HUES64 (cell line): ENCODE data around the gene TBX5.

Experiments used
- H3K27ac ChIP-seq: 2 replicates; pipeline ENCODE4 v1.7.0; 2013; ENCODE audit warnings: low read depth, low read length, inconsistent platforms
- H3K27me3 ChIP-seq: 2 replicates; pipeline ENCODE4 v1.6.1; 2013; ENCODE audit warnings: mild to moderate bottlenecking, low read length; ENCODE audit not compliant: insufficient read depth
- H3K36me3 ChIP-seq: 2 replicates; pipeline ENCODE4 v1.6.1; 2013; ENCODE audit warnings: mild to moderate bottlenecking, low read length; ENCODE audit not compliant: insufficient read depth
- H3K4me1 ChIP-seq: 2 replicates; pipeline ENCODE4 v1.6.1; 2013; ENCODE audit warnings: mild to moderate bottlenecking, low read length, moderate library complexity; ENCODE audit not compliant: insufficient read depth
- H3K4me3 ChIP-seq: 2 replicates; pipeline ENCODE4 v1.5.1; 2013; ENCODE audit warnings: mild to moderate bottlenecking, low read length, moderate library complexity
- H3K9ac ChIP-seq: 2 replicates; pipeline ENCODE4 v1.6.1; 2013; ENCODE audit warnings: mild to moderate bottlenecking, low read depth, low read length
- H3K9me3 ChIP-seq: 2 replicates; pipeline ENCODE4 v1.6.1; 2013; ENCODE audit warnings: low read depth, low read length; ENCODE audit not compliant: insufficient read depth
- WGBS: fragments of 150-250, 120-280 bp; methylation state at CpG from one replicate; pipeline ENCODE4 v1.1.7; 2013; ENCODE audit warnings: missing lambda C conversion rate; 5-methylcytosine and 5-hydroxymethylcytosine counted together

Gene TBX5

GRCh38 chr12:114340231-114340630, 65.7 kb downstream of the TBX5 start:
- H3K27me3 ChIP-seq: no peaks in the 10 kb centered on the region
- H3K4me3 ChIP-seq: no peak overlapping the region
- H3K36me3 ChIP-seq: no peaks in the 10 kb centered on the region
- H3K4me1 ChIP-seq: peaks cover 9% of the 10 kb centered on the region
- 96% methylated on average over 3 of the region's 3 CpGs for WGBS
- H3K9ac ChIP-seq: no peak overlapping the region
- H3K9me3 ChIP-seq: no peaks in the 10 kb centered on the region
- H3K27ac ChIP-seq: no peak overlapping the region

GRCh38 chr12:114339626-114340025, 66.3 kb downstream of the TBX5 start:
- no peaks in the 10 kb centered on the region for H3K9me3 ChIP-seq
- no peak overlapping the region for H3K27ac ChIP-seq
- H3K9ac ChIP-seq: no peak overlapping the region
- H3K36me3 ChIP-seq: no peaks in the 10 kb centered on the region
- no peak overlapping the region for H3K4me3 ChIP-seq
- peaks cover 13% of the 10 kb centered on the region for H3K4me1 ChIP-seq
- 93% methylated on average over 2 of the region's 2 CpGs for WGBS
- no peaks in the 10 kb centered on the region for H3K27me3 ChIP-seq

GRCh38 chr12:114335607-114336006, 70.3 kb downstream of the TBX5 start:
- Histone ChIP-seq H3K4me1 (peaks cover 13% of the 10 kb centered on the region), H3K9ac (peak overlapping the region; percentile 45)
- 31% methylated on average over 5 of the region's 5 CpGs for WGBS

GRCh38 chr12:114334395-114334794, 71.5 kb downstream of the TBX5 start:
- Histone ChIP-seq H3K27ac (no peak overlapping the region), H3K36me3 (no peaks in the 10 kb centered on the region), H3K4me3 (no peak overlapping the region), H3K9me3 (no peaks in the 10 kb centered on the region), H3K9ac (no peak overlapping the region), H3K4me1 (peaks cover 13% of the 10 kb centered on the region), H3K27me3 (no peaks in the 10 kb centered on the region)
- 88% methylated on average over 5 of the region's 5 CpGs for WGBS

More at GRCh38 chr12:114335607-114336006, 70.3 kb downstream of the TBX5 start:
- Histone ChIP-seq H3K9me3 (no peaks in the 10 kb centered on the region), H3K36me3 (no peaks in the 10 kb centered on the region), H3K4me3 (no peak overlapping the region), H3K27me3 (no peaks in the 10 kb centered on the region), H3K27ac (no peak overlapping the region)

- 92% methylated on average over 1 of the region's 2 CpGs for WGBS
Measured at GRCh38 chr12:114328292-114328691, 77.7 kb downstream of the TBX5 start.

GRCh38 chr12:114327765-114328164, 78.2 kb downstream of the TBX5 start:
- Histone ChIP-seq H3K4me1 (no peaks in the 10 kb centered on the region), H3K36me3 (no peaks in the 10 kb centered on the region), H3K9me3 (no peaks in the 10 kb centered on the region), H3K27ac (no peak overlapping the region), H3K4me3 (no peak overlapping the region), H3K27me3 (no peaks in the 10 kb centered on the region), H3K9ac (no peak overlapping the region)

More at GRCh38 chr12:114328292-114328691, 77.7 kb downstream of the TBX5 start:
- H3K36me3 ChIP-seq: no peaks in the 10 kb centered on the region
- no peak overlapping the region for H3K4me3 ChIP-seq
- H3K4me1 ChIP-seq: no peaks in the 10 kb centered on the region
- H3K9ac ChIP-seq: no peak overlapping the region
- H3K27ac ChIP-seq: no peak overlapping the region
- H3K9me3 ChIP-seq: no peaks in the 10 kb centered on the region
- H3K27me3 ChIP-seq: no peaks in the 10 kb centered on the region

GRCh38 chr12:114321524-114321923, 84.4 kb downstream of the TBX5 start:
- no peak overlapping the region for H3K4me3 ChIP-seq
- H3K36me3 ChIP-seq: no peaks in the 10 kb centered on the region
- H3K9me3 ChIP-seq: no peaks in the 10 kb centered on the region
- WGBS: 94% methylated on average over 1 of the region's 1 CpG
- no peaks in the 10 kb centered on the region for H3K27me3 ChIP-seq
- no peak overlapping the region for H3K27ac ChIP-seq
- H3K4me1 ChIP-seq: peaks cover 9% of the 10 kb centered on the region
- H3K9ac ChIP-seq: no peak overlapping the region

- no peak overlapping the region for H3K9ac ChIP-seq
- no peaks in the 10 kb centered on the region for H3K36me3 ChIP-seq
- H3K4me3 ChIP-seq: no peak overlapping the region
- H3K9me3 ChIP-seq: no peaks in the 10 kb centered on the region
- no peak overlapping the region for H3K27ac ChIP-seq
- no peaks in the 10 kb centered on the region for H3K27me3 ChIP-seq
- WGBS: 93% methylated on average over 8 of the region's 8 CpGs
- peaks cover 14% of the 10 kb centered on the region for H3K4me1 ChIP-seq
Measured at GRCh38 chr12:114320968-114321367, 85.0 kb downstream of the TBX5 start.

- no peak overlapping the region for H3K27ac ChIP-seq
- H3K4me1 ChIP-seq: peaks cover 14% of the 10 kb centered on the region
- H3K4me3 ChIP-seq: no peak overlapping the region
- H3K9me3 ChIP-seq: no peaks in the 10 kb centered on the region
- no peaks in the 10 kb centered on the region for H3K36me3 ChIP-seq
- WGBS: 94% methylated on average over 9 of the region's 9 CpGs
- no peaks in the 10 kb centered on the region for H3K27me3 ChIP-seq
- no peak overlapping the region for H3K9ac ChIP-seq
Measured at GRCh38 chr12:114320101-114320500, 85.8 kb downstream of the TBX5 start.

- WGBS: 86% methylated on average over 11 of the region's 11 CpGs
- no peaks in the 10 kb centered on the region for H3K9me3 ChIP-seq
- H3K27me3 ChIP-seq: no peaks in the 10 kb centered on the region
- H3K27ac ChIP-seq: no peak overlapping the region
- H3K36me3 ChIP-seq: no peaks in the 10 kb centered on the region
- H3K4me3 ChIP-seq: no peak overlapping the region
- no peak overlapping the region for H3K9ac ChIP-seq
- peaks cover 14% of the 10 kb centered on the region for H3K4me1 ChIP-seq
Measured at GRCh38 chr12:114319422-114319821, 86.5 kb downstream of the TBX5 start.

GRCh38 chr12:114318984-114319383, 87.0 kb downstream of the TBX5 start:
- Histone ChIP-seq H3K36me3 (no peaks in the 10 kb centered on the region), H3K27ac (no peak overlapping the region), H3K9me3 (no peaks in the 10 kb centered on the region), H3K27me3 (no peaks in the 10 kb centered on the region), H3K4me1 (peaks cover 14% of the 10 kb centered on the region), H3K9ac (no peak overlapping the region), H3K4me3 (no peak overlapping the region)
- 95% methylated on average over 1 of the region's 2 CpGs for whole genome bisulfite sequencing

GRCh38 chr12:114316076-114316475, 89.9 kb downstream of the TBX5 start:
- Histone ChIP-seq H3K27ac (no peak overlapping the region), H3K27me3 (no peaks in the 10 kb centered on the region), H3K9me3 (no peaks in the 10 kb centered on the region), H3K4me1 (peaks cover 14% of the 10 kb centered on the region), H3K4me3 (no peak overlapping the region), H3K36me3 (no peaks in the 10 kb centered on the region), H3K9ac (no peak overlapping the region)
- WGBS: 68% methylated on average over 5 of the region's 5 CpGs
